Adrenal gland (tissue), 12 donors: Measurements from ENCODE around the gene WWTR1. TPM values are rescaled to one million over a fixed set of nuclear protein-coding genes. Genes with fewer than 3 reads are reported as not detected.

Experiments used
- DNase-seq, 7 donors: peaks; one replicate each; pipeline ENCODE4 v3.0.0-alpha.2; 2019 to 2020
- H3K27ac ChIP-seq, 5 donors: fragments of 200-600 bp; sonication (generic) in 4 of 5; 1 replicate in 3 of 5; 2 replicates in 2 of 5; pipeline versions ENCODE4 v1.5.1 to v1.8.0; 2016 to 2020; ENCODE audit warnings: mild to moderate bottlenecking in 1 of 5
- H3K27me3 ChIP-seq: fragments of 200-600 bp; 2 replicates; pipeline ENCODE4 v1.8.0; 2021
- H3K36me3 ChIP-seq, 2 donors: fragments of 200-600 bp; replicated peaks in 1 of 2; 1 replicate in 1 of 2; 2 replicates in 1 of 2; pipeline versions ENCODE4 v1.5.1 to v1.8.0; 2018 to 2022
- H3K4me1 ChIP-seq, 2 donors: fragments of 200-600 bp; replicated peaks in 1 of 2; 1 replicate in 1 of 2; 2 replicates in 1 of 2; pipeline versions ENCODE4 v1.5.1 to v1.8.0; 2018 to 2021
- H3K4me3 ChIP-seq, 4 donors: fragments of 200-600 bp; sonication (generic) in 3 of 4; one replicate each; pipeline ENCODE4 v1.5.1; 2016 to 2018
- H3K9me3 ChIP-seq, 3 donors: fragments of 200-600 bp; sonication (generic) in 1 of 3; replicated peaks in 1 of 3; 1 replicate in 2 of 3; 2 replicates in 1 of 3; pipeline versions ENCODE4 v1.5.1 to v1.8.0; 2016 to 2021
- POLR2A ChIP-seq, 2 donors: fragments of 450-650 bp; IDR thresholded peaks; one replicate each; pipeline ENCODE4 v1.6.1; 2017; ENCODE audit warnings: antibody characterized with exemption in 2 of 2, mild to moderate bottlenecking in 2 of 2, moderate library complexity in 1 of 2
- whole genome bisulfite sequencing, 4 donors: extraction: QIAGEN DNeasy Blood & Tissue Kit in 2 of 4; methylation state at CpG; one replicate each; pipeline versions ENCODE4 v1.1.5 to v1.1.7; 2013 to 2017; 5-methylcytosine and 5-hydroxymethylcytosine counted together
- intact Hi-C, 2 donors: fragments of 100-400 bp; cut with DNase I; formaldehyde crosslinking; loops; one replicate each; pipeline versions ENCODE4 v1.14.1 to v1.15.0; 2022 to 2023
- polyA plus RNA-seq, 3 donors: library from polyadenylated mRNA; stranded (reverse); fragments of 200-250 nt in 2 of 3; fragments of 350-450 nt in 1 of 3; fragmentation: Illumina TruSeq in 1 of 3; extraction: RNeasy Lipid Tissue Mini Kit (QIAGEN cat#74804) in 1 of 3; gene quantifications; one replicate each; pipeline ENCODE4 v1.2.3, GENCODE V29; 2013 to 2014
- total RNA-seq, 9 donors: library from RNA; depleted of rRNA in 4 of 9; stranded (reverse); fragments of >200 nt in 4 of 9; fragments of 120-200 nt in 1 of 9; fragmentation: NEBNext Ultra II Directional in 1 of 9; extraction: Animal tissue kit (Norgen Biotek cat#: 25700) in 1 of 9; gene quantifications; one replicate each; pipeline versions ENCODE4 v1.1.0 to v1.2.4, GENCODE V29; 2013 to 2023
- TF ChIP-seq, protein P1 (sequence below), 6 experiments: fragments of 450-650 bp in 4 of 6; fragments of 200-600 bp in 2 of 6; sonication (generic) in 1 of 6; IDR thresholded peaks; 1 replicate in 5 of 6; 2 replicates in 1 of 6; pipeline versions ENCODE4 v1.5.1 to v1.8.0; 2016 to 2021; ENCODE audit warnings: antibody characterized with exemption in 6 of 6, mild to moderate bottlenecking in 2 of 6, moderate library complexity in 1 of 6
- donor health status: healthy with polysubstance abuse.
- donor health status: Bipolar disorder and iron deficiency.
- donor health status: DM: yes; HTN: yes; CAD: no.
- donor health status: DM: no; HTN: no; CAD: no.
- donor health status: DM: no; HTN: no; CAD: no.
- donor health status: DM: yes; HTN: yes; CAD: no.

Gene WWTR1
- total and polyA plus RNA-seq, 12 donors: 11.9 to 56.2 (median 35.6) TPM

DNA sequence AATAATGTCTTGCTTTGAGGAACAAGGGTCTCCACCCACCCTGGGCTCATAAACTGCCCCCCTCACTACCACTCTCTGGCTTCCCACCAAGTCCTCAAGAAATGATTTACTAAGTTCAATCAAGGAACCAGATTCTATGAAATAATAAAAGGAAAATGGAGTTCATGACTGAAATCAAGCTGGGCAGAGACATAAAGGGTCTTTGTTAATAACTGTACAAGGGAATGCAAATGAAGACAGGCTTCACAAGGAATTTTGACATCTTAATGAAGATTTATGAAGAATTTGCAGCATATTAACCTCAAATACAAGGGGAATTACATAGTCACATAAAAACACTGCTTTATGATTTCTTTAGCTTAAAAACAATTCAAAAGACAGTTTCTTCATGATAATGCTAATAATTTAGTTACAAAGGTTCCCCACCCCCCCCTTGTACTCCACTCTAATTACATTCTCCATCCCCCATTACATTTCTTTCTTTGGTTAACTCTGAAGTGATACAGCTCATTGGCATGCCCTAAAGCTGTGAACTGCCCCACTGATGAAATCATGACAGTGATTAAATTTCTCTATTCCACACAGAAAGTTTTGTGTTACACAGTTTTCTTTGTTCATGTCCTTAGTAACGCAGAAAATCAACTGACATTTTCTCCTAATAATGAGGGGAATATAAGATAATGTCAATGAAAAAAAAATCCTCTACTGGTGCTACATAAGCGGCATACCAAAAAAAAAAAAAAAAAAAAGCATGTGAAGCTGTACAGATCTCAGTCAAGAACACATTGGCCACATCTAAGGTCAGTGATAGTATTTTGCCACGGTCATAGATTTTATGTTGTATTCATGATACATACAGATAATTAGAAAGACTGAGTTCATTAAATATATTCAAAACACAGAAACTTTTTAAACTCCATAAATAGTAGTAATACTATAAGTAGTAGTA, 54.4 kb downstream of the WWTR1 start:
- Histone ChIP-seq H3K4me1 (no peaks in the 10 kb centered on the region), H3K36me3 (no peaks in the 10 kb centered on the region), H3K27me3 (no peaks in the 10 kb centered on the region), H3K4me3 (no peak overlapping the region), H3K27ac (no peak overlapping the region), H3K9me3 (no peaks in the 10 kb centered on the region)
- TF ChIP-seq, protein P1, sequence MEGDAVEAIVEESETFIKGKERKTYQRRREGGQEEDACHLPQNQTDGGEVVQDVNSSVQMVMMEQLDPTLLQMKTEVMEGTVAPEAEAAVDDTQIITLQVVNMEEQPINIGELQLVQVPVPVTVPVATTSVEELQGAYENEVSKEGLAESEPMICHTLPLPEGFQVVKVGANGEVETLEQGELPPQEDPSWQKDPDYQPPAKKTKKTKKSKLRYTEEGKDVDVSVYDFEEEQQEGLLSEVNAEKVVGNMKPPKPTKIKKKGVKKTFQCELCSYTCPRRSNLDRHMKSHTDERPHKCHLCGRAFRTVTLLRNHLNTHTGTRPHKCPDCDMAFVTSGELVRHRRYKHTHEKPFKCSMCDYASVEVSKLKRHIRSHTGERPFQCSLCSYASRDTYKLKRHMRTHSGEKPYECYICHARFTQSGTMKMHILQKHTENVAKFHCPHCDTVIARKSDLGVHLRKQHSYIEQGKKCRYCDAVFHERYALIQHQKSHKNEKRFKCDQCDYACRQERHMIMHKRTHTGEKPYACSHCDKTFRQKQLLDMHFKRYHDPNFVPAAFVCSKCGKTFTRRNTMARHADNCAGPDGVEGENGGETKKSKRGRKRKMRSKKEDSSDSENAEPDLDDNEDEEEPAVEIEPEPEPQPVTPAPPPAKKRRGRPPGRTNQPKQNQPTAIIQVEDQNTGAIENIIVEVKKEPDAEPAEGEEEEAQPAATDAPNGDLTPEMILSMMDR (IDR thresholded peaks at IDR 0.05): no peak
- no peak for TF ChIP-seq POLR2A (IDR thresholded peaks at IDR 0.05)
- WGBS, 4 donors: 77 to 83% (median 79%) methylated on average over 3 of the region's 3 CpGs
- DNase-seq: no peak
- intact Hi-C loops: no loop called here

DNA sequence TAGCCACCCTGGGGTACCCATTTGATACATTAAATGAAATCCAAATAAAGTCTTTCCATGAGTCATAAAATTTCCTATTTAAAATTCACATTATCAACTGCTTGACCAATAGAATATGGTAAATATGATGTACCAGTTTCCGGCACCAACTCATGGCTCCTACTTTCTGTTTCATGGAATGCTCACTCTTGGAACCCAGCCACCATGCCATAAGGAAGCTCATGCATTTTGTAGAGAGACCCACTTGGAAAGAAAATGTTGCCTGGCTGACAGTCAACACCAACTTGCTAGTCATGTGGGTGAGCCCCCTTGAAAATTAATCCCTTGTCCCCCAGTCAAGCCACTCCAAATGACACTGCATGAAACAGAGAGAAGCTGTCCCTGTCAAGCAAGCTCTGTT, 57.2 kb downstream of the WWTR1 start:
- peaks cover 0 to 6% of the 10 kb centered on the region in 2 donors for H3K4me1 ChIP-seq
- no peaks in the 10 kb centered on the region for H3K27me3 ChIP-seq
- H3K9me3 ChIP-seq: no peaks in the 10 kb centered on the region
- DNase-seq: no peak
- H3K4me3 ChIP-seq: no peak overlapping the region
- intact Hi-C loops: no loop called here
- H3K36me3 ChIP-seq: no peaks in the 10 kb centered on the region
- H3K27ac ChIP-seq: no peak overlapping the region
- no peak for TF ChIP-seq POLR2A (IDR thresholded peaks at IDR 0.05)
- TF ChIP-seq, protein P1 (IDR thresholded peaks at IDR 0.05): no peak
- WGBS, 4 donors: 93 to 97% (median 95%) methylated on average over 1 of the region's 1 CpG

DNA sequence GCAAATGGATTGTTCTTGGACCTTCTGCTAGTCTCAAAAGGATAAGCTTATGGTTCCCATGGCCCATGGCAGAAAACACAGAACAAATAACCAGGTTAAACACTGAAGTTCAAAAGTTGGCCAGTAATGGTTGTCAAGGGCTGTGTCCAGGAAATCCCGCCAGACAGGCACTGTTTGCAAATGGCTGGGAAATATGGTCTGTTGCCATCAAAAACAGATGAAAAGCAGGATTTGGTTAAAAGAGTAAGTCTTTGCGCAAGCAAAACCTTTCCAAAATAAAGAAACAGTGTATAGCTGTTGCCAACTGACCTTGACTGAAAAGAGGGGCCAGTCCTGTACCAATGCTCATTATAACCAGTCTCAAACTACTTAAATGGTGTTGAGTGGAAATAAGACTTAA, 58.6 kb downstream of the WWTR1 start:
- H3K9me3 ChIP-seq: no peaks in the 10 kb centered on the region
- no peaks in the 10 kb centered on the region for H3K27me3 ChIP-seq
- no peak overlapping the region for H3K27ac ChIP-seq
- H3K4me3 ChIP-seq: no peak overlapping the region
- no peak for DNase-seq
- no peaks in the 10 kb centered on the region for H3K36me3 ChIP-seq
- H3K4me1 ChIP-seq: peaks cover 0 to 6% of the 10 kb centered on the region in 2 donors
- intact Hi-C loops: loop anchor here in 1 of 2 donors (10.0 kb wide), 1 partner anchor 56 kb away; the partner anchor contains the start of gene WWTR1
- TF ChIP-seq, protein P1 (IDR thresholded peaks at IDR 0.05): no peak
- TF ChIP-seq POLR2A (IDR thresholded peaks at IDR 0.05): no peak
- 68 to 92% (median 83%) methylated on average over 2 of the region's 2 CpGs for WGBS, 4 donors

DNA sequence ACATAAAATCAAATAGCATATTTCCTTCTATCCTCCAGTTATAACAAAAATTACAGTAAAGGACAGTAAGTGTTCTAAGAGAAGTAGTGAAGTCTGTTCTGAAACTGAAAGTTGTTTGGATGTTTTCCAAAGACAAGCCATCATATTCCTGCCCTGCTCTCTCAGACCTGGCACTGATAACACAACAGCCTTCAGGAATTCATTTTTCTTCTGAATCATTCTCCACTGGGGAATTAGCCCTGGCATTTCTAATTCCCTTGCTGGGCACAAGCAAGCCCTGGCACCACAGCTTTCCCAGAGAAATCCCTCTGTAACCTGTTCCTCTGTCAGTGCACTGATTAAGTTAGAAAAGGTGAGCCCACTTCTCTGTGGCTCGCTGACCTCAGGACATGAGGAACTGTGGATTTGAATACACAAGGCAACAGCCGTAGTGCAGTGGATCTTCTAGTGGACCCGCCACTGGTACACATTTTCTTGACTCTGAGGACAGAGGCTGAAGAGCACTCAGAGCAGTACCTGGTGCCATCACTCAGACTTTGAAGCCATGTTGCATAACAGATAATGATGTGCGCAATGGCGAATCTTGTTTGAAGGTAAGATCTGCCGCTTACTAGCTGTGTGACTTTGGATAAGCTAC, 61.6 kb downstream of the WWTR1 start:
- Histone ChIP-seq H3K4me1 (peaks cover 0 to 23% of the 10 kb centered on the region in 2 donors), H3K36me3 (no peaks in the 10 kb centered on the region)

More for the DNA sequence above, 61.6 kb downstream of the WWTR1 start:
- H3K4me3 ChIP-seq: no peak overlapping the region
- WGBS, 4 donors: 46 to 66% (median 63%) methylated on average over 5 to 6 of the region's 6 CpGs
- no peak for TF ChIP-seq POLR2A (IDR thresholded peaks at IDR 0.05)
- TF ChIP-seq, protein P1 (IDR thresholded peaks at IDR 0.05): no peak
- H3K27ac ChIP-seq: peak overlapping the region in 3 of 5 donors; percentile 44 to 70 (median 64)
- intact Hi-C loops: loop anchor here in 1 of 2 donors (10.0 kb wide), 1 partner anchor 59 kb away; the partner anchor contains the start of gene WWTR1
- peak; percentile 41 to 65 (median 55) for DNase-seq
- H3K27me3 ChIP-seq: no peaks in the 10 kb centered on the region
- no peaks in the 10 kb centered on the region for H3K9me3 ChIP-seq
